Lower leg skin (tissue), 3 donors: ENCODE measurements around the gene GPC5.

Experiments used
- POLR2A ChIP-seq, 2 donors: fragments of 450-650 bp; IDR thresholded peaks; one replicate each; pipeline ENCODE4 v1.6.1; 2016 to 2017; ENCODE audit warnings: antibody characterized with exemption in 2 of 2, mild to moderate bottlenecking in 1 of 2, moderate library complexity in 1 of 2
- TF ChIP-seq, protein P1 (sequence below), 3 donors: fragments of 450-650 bp; IDR thresholded peaks; one replicate each; pipeline ENCODE4 v1.5.1; 2016; ENCODE audit warnings: antibody characterized with exemption in 3 of 3, mild to moderate bottlenecking in 3 of 3, moderate library complexity in 2 of 3

DNA sequence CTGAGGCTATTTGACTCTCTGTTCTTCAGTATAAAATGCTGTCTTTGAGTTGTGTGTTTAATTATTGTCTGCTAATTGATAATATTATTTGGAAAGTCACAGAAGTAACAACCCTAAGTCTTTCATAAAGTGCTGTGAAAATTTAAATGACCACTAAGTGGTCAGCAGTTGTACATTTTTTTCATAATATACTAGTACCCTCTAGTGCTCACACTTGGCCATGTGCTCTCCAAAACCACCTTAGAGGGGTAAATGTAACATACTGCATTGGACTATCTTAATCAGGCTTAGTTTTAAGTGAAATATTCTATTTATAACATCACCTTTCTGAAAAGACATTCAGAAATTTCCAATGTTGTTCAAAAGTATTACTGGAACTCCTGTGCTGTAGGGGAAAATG is 745.3 kb downstream of the GPC5 start:
- TF ChIP-seq, protein P1, sequence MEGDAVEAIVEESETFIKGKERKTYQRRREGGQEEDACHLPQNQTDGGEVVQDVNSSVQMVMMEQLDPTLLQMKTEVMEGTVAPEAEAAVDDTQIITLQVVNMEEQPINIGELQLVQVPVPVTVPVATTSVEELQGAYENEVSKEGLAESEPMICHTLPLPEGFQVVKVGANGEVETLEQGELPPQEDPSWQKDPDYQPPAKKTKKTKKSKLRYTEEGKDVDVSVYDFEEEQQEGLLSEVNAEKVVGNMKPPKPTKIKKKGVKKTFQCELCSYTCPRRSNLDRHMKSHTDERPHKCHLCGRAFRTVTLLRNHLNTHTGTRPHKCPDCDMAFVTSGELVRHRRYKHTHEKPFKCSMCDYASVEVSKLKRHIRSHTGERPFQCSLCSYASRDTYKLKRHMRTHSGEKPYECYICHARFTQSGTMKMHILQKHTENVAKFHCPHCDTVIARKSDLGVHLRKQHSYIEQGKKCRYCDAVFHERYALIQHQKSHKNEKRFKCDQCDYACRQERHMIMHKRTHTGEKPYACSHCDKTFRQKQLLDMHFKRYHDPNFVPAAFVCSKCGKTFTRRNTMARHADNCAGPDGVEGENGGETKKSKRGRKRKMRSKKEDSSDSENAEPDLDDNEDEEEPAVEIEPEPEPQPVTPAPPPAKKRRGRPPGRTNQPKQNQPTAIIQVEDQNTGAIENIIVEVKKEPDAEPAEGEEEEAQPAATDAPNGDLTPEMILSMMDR (IDR thresholded peaks at IDR 0.05), result no peak
- no peak for TF ChIP-seq POLR2A (IDR thresholded peaks at IDR 0.05)
